ENCODE results near the gene CKMT2.
"Not testable (repeated sequence)": the region's sequence is repeated elsewhere in the genome, so short reads cannot be mapped to it uniquely, and the experiment has no call there.

Gene CKMT2

DNA sequence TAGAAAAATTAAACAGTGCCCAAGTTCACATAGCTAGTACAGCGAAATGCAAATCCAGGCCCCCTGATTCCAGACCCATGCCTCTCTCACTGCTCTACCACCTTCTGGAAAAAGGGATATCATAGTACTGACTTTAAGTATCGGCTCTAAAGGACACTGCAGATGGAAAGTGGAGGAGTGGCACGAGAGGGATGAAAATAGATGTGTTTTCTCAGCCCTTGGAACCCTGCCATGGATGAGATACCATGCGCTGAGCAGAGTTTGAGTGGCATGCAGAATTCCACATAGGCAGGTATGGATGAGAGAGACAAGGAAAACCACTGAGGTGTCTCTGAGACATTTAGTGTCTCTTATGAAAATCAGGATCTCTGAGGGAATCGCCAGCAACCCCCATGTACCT, 18.8 kb downstream of the CKMT2 start:
- no peak for DNase-seq (ENCODE audit: low spot score)

DNA sequence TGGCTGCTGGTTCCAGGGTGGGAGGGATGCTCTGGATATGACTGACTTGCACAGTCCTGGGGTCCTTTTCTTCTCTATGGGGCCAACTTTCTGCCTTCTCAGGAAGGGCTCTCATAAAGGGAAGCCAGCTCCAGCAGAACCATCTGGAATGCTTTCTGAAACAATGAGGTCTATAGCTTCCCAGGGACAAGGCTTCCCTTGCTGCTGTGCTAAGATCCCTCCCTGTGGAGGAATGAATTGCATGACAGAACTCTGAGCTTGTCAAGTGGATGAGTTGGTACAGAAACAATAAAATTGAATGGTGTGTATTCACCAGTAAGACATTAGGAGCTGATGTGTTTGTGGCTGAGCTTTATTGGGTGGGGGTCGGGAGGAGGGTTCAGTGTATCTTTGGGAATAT, 19.8 kb downstream of the CKMT2 start:
- DNase-seq (ENCODE audit: low spot score): no peak

DNA sequence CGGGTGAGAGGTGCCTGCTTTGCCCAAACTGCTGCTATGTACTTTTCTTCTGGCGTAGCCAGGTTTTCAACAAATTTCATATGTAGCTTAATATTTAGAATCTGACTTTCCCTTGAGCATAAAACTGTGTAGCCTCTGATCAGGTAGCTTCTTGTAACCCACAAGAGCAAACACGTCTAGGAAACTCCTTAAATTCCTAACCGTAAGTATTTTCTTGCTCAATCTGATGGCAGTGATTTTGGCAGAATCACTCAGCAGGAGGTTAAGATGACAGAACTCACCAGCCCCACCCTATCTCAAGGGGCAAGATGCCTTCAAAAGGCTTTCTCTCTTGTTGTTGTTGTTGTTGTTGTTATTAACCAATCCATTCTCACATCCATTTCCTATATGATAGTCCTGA, 20.8 kb downstream of the CKMT2 start:
- no peak for DNase-seq (ENCODE audit: low spot score)

DNA sequence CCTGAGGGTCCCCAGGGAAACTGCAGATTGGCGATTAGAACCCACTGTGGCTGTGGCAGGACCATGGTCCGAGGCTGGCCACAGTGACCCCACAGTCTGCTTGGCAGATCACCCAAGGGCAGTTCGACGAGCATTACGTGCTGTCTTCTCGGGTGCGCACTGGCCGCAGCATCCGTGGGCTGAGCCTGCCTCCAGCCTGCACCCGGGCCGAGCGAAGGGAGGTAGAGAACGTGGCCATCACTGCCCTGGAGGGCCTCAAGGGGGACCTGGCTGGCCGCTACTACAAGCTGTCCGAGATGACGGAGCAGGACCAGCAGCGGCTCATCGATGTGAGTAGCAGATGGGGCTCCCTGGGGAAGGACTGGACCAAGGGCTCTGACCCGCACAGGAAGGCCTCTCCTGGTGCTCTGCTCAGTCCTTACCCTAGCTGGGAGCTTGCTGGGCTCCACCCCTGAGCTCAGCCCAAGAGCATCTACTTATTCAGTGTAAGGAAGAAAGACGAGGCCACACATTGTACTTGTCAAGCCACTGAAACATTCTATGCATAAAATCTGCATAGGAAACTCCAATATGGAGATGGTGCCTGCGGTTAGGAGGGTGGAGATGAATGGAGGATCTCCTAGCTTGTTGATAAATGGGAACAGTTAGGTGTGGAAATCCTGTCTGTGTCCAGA, 21.9 kb downstream of the CKMT2 start:
- no peak for DNase-seq (ENCODE audit: low spot score)

DNA sequence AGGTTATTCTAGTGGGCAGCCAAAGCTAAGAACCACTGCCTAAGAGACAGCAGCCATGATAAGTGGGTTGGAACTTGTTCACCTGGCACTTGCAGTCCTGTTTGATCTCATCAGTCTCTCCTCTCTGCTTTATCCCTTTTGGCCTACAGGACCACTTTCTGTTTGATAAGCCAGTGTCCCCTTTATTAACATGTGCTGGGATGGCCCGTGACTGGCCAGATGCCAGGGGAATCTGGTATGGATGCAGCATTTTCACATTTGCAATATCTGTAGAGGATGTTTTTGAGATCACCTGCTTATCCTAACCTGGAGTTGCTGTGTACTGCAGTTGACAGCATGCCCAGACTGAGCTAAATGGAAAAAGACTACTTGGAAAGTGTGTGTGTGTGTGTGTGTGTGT, 23.6 kb downstream of the CKMT2 start:
- DNase-seq (ENCODE audit: low spot score): no peak

DNA sequence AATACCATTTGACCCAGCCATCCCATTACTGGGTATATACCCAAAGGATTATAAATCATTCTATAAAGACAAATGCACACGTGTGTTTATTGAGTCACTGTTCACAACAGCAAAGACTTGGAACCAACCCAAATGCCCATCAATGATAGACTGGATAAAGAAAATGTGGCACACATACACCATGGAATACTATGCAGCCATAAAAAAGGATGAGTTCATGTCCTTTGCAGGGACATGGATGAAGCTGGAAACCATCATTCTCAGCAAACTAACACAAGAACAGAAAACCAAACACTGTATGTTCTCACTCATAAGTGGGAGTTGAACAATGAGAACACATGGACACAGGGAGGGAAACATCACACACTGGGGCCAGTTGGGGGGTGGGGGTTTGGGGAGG, 29.7 kb downstream of the CKMT2 start:
- DNase-seq (ENCODE audit: low spot score): not testable (repeated sequence)

DNA sequence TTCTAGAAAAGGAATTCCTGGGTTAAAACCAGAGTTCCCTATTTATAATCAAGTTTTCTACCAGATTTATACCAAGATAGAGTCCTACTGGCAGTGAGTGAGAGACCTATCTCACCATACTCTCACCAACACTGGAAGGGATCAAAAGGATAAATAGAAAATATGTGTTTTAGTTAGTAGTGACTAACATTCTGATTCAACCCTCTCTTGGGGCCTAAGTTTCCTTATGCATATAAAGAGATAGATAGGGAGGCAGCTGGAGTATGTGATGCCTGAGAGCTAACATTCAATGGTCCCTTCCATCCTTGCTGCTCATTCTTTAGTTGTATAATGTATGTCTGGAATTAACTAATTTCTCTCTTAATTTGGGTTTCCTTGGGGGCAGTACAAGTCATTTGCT, 32.0 kb downstream of the CKMT2 start:
- DNase-seq (ENCODE audit: low spot score): no peak

DNA sequence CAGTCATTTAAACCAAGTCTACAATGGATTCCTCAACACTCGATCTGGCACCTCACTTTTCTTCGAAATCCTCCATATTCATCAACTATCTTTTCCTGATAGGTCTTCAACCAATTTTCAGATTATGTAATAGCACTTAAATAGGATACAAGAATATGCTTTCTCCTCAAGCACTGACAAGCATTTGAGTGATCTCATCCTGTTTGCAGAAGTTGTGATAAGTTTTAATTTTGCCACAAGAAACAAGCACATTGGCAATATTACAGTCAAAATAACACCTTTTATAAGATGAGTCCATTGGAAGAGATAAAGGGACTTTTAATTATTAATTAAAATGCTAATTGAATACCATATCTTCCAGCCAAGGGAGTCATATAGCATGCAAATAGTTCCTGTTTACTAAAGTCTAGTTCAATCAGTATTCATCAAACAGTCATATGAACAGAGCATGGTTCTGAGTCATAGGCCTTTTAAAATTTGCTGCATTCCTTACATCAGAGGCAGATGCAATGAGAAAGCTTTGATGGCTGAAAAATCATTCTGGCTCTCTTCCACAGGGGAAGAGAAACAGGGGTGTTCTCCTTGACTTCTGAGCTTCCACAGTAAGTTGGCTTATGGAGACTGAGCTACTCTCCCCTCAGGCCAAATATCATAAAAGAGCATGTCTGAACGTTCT, 35.5 kb downstream of the CKMT2 start:
- no peak for DNase-seq (ENCODE audit: low spot score)

DNA sequence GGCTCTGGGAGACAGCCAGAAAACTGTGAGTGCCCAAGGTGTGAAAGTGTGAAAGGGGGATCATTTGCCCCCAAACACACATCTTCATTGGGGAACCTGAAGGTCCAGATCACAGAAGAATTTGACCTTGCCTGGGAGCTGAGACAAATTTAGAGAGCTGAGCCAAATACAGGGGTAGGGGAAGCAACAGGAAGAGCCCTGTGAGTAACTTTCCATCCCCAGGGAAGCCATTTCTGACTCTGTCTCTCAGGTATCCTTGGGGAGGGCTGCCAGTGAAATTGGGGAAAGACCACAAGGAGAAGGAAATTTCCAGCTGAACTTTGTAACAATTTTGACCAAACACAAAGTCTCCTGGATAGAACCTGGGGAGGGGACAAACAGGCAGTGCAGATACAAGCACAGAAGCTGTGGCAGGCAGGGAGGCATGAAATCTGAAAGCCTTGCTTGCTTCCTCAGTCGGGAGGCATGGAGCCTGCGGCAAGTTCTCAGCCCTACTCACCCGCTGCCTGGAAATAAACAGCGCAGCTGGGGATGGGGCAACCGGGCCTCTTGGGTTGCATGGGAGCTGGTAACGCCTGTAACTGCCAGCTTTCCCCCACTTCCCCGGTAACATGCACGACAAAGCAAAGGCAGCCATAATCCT, 36.8 kb downstream of the CKMT2 start:
- no peak for DNase-seq (ENCODE audit: low spot score)

DNA sequence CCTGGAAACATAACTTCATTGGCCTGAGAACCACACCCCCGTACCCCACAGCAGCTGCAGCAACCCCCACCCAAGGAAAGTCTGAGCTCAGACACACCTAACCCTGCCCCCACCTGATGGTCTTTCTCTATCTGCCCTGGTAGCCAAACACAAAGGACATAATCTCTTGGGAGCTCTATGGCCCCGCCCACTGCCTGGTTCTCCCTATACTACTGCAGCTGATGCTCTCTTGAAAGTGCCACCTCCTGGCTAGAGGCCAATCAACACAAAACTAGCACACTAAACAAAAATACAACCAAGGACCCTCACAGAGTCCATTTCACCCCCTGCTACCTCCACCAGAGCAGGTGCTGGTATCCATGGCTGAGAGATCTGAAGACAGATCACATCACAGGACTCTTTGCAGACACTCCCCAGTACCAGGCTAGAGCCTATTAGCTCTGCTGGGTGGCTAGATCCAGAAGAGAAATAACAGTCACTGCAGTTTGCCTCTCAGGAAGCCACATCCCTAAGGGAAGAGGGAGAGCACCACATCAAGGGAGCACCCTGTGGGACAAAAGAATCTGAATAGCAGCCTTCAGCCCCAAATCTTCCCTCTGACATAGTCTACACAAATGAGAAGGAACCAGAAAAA, 37.4 kb downstream of the CKMT2 start:
- not testable (repeated sequence) for DNase-seq (ENCODE audit: low spot score)

DNA sequence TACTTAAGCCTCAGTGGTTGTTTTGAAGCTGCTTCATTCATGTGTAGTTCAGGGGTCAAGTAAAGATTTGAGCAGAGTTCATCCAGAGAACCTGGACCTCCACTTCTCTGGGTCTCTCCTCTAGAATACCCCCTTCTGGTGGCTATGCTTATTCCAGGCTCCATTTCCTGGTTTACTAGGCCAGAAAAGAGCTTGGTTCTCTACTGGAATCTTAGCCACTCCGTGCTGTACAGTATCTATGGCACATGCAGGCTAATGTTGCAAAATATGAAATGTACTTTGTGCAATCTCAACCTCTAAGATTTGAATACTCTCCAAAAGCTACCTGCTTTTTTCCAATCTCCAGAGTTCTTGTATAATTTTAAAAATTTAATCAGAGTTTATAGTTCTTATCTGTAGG, 50.9 kb downstream of the CKMT2 start:
- DNase-seq (ENCODE audit: low spot score): no peak

DNA sequence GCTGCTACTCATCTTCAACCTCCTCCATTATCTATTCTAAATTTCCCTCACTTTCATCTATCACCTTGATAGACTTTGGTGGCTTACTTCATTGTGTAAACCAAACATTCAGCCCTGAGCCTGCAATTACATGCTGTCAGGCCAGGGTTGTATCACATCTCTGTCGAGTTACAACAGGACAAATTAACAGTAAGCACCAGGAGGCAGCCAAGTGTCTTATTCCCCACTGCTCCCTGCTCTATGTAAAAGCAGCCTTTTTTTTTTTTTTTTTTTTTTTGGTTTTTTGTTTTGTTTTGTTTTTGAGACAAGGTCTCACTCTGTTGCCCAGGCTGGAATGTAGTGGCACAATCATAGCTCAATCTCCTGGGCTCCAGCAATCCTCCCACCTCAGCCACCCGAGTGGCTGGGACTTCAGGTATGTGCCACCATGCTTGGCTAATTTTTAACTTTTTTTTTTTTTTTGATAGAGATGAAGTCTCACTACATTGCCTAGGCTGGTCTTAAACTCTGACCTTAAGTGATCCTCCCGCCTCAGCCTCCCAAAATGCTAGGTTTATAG, 53.0 kb downstream of the CKMT2 start:
- DNase-seq (ENCODE audit: low spot score): no peak

DNA sequence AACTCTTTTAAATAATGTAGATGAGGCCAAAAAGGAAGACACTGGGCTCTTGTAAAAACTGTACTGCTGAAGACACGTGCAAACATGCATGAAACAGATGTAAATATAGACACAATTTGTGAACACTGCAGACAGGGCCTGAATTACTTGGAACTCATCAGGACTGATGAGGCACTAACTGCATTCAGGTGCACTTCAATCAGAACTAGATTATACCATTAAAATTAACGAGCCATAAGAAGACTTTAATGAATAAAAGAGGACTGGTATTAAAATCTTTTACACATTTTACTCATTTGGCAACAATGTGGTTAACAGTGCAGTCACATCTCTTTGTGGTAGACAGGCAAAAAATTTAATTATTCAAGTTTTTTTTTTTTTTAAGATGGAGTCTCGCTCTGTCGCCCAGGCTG, 54.9 kb downstream of the CKMT2 start:
- DNase-seq (ENCODE audit: low spot score): no peak

DNA sequence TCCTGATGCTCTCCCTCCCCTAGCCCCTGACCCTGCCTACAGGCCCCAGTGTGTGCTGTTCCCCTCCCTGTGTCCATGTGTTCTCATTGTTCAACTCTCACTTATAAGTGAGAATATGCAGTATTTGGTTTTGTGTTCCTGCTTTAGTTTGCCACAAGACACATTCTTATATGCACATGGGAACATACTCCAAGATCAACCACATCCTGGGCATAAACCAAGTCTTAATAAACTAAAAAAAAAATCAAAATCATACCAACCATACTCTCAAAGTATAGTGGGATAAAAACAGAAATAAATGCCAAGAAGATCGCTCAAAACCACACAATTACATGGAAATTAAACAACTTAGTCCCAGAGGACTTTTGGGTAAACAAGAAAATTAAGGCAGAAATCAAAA, 57.0 kb downstream of the CKMT2 start:
- DNase-seq (ENCODE audit: low spot score): no peak

DNA sequence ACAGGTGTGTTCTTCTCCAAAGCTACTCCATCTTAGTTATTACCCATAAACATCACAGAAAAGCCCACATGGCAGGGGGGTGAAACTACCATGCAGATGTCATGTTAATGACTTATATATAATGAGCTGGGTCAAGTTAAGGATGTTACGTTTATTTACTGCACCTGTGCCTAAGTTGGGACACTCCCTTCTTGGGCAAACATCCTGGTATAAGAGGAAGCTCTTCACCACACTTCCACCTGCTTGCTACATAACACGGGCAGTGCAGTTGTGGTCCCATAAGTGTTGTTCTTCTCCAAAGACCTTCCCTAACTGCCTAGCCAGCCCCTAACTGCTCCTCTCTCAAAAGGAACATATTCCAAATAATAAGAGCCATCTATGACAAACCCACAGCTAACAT, 59.0 kb downstream of the CKMT2 start:
- no peak for DNase-seq (ENCODE audit: low spot score)

DNA sequence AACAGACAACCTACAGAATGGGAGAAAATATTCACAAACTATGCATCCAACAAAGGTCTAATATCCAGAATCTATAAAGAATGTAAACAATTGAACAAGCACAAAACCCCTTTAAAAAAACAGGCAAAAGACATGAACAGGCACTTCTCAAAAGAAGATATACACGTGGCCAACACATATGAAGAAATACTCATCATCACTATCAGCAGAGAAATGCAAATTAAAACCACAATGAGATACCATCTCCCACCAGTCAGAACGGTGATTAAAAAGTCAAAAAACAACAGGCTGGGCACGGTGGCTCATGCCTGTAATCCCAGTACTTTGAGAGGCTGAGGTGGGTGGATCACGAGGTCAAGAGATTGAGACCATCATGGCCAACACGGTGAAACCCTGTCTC, 60.9 kb downstream of the CKMT2 start:
- not testable (repeated sequence) for DNase-seq (ENCODE audit: low spot score)

DNA sequence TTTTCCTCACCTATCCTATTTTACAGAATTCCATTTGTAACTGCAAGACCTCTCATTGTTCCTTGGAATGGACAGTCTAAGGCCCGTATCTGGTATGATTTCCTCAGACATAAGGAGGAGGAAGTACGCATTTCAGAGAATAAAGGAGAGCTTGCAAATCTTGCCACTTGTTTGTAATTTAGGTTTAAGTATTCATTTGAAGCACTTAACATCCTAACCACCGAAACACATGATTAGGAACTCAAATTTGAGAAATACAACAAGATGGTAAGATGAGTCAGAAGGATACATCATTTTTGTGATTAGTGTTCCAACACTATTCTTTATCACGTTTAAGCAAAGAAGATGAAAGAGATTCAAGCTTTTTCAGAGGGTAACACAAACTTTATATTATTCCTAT, 64.4 kb downstream of the CKMT2 start:
- no peak for DNase-seq (ENCODE audit: low spot score)

DNA sequence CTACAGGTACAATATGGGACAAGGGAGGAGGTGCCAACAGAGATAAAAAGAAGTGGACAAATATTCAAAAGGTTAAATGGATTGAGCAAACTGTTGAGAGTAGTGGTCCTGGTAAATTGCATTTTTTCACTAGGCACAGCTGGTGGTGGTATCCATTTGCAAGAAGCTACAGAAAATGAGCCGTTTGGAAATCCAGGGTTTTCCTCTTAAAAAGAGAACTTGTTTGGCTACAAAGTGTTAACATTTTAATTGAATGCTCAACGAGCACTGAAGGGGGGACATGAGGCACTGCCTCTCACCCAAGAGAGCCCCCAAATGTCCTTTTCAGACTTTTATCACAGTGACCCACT, 67.8 kb downstream of the CKMT2 start:
- no peak for DNase-seq (ENCODE audit: low spot score)

DNA sequence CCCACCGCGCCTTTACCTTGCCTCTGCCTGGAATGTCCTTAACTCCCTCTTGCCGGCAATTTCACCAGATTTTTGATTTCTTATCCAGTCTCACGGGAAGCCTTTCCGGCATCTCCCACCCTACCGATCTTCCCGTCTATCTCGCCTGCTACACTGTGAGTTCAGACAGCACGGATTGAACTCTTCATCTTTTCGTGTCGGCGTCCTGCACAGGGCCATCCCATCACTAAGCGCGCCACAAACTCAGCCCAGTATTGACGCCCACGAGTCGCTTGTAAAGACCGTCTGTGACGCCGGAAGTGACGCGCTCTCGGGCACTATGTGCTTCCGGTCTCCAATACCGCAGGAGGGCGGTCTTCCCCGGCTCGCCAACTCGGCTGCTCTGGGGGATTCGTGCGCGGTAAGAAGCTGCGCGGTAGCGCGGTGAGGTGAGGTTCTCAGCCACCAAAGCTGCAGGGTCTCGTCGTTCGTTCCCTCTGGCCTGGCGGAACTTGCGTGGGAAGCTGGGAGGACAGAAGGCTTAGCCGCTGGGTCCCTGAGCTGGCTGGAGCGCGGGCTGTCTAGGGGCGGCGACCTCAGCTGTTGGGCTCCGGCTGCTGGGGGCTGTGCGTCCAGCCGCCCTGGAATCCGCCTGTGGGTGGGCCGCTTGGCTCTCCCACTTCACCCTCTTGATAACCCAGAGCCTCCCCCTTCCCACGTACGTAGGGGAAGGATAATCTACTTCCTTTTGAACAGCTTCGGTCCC, 68.3 kb downstream of the CKMT2 start, which contains the start of gene ZCCHC9:
TSS of gene ZCCHC9 (plus strand) at position 317 of the 745 bp plus-strand sequence. CDS start 3,171 bp downstream, outside the sequence.
- peak; percentile 92 for DNase-seq (ENCODE audit: low spot score)

DNA sequence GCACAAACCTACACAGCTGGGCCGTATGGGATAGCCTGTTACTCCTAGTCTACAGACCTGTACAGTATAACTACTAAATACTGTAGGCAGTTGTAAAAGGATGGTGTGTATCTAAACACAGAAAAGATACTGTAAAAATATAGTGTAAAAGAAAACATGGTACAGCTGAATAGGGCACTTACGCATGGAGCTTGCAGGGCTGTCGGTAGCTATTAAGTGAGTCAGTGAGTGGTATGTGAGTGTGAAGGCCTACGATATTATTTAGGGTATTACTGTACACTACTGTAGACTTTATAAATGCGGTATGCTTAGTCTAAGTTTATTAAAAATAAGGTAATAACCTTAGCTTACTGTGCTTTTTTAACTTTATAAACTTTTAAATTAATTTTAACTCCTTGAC, 69.5 kb downstream of the CKMT2 start:
- no peak for DNase-seq (ENCODE audit: low spot score)

DNA sequence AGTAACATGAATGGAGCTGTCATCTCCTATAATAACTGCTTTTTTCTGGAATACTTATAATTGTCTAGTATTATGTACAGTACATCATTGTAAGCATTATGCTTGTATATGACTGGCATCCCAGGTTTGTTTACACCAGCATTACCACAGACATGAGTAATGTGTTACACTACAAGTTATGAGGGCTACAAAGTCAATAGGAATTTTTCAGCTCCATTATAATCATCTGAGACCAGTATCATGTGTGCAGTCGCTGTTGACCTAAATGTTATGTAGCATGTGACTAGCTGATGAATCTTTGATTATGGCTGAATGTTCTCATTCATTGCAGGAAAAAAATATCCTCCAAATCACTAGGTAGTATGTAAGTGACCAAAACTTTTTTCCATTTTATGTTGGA, 70.4 kb downstream of the CKMT2 start:
- DNase-seq (ENCODE audit: low spot score): no peak

DNA sequence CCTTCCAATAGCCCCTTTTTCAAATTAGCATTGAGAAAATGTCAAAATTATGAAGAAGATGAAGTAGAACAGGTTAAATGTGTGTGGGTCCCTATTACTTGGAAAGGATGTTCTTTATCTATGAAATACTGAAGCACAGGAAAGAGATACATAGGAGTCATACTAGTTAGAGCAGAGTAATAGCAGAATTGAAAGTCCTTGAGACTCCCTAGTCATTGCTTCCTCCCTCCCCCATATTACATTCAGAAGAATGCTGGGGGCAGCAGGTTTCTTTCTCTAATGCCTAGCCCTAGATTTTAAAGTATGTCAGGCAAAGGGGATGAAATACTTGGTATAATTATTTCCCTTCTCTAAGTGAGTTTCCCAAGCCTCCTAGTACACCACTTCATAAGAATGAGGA, 72.7 kb downstream of the CKMT2 start:
- DNase-seq (ENCODE audit: low spot score): no peak
